GM23338 (cell line): ENCODE measurements around the gene NRXN2. TPM values are rescaled to one million over a fixed set of nuclear protein-coding genes. Genes with fewer than 3 reads are reported as not detected.

Experiments used
- ATAC-seq: fragments of 200-7000 bp; cut with Tn5 transposase; 3 replicates; pipeline ENCODE4 v1.9.1; 2020
- DNase-seq: peaks from one replicate; pipeline ENCODE4 v3.0.0-alpha.2; 2015; ENCODE audit warnings: low spot score
- H2AFZ ChIP-seq: fragments of 200-600 bp; sonication (generic); 2 replicates; pipeline ENCODE4 v1.8.0; 2016; ENCODE audit warnings: antibody characterized with exemption, mild to moderate bottlenecking, moderate library complexity
- H3F3A ChIP-seq: fragments of 200-600 bp; sonication (generic); replicated peaks from 2 replicates; pipeline ENCODE4 v1.8.0; 2017; ENCODE audit warnings: antibody characterized with exemption, mixed run types, low read depth
- H3K27ac ChIP-seq: fragments of 200-600 bp; sonication (generic); 2 replicates; pipeline ENCODE4 v1.6.1; 2016; ENCODE audit warnings: low read depth
- H3K27me3 ChIP-seq: fragments of 200-600 bp; sonication (generic); 2 replicates; pipeline ENCODE4 v1.8.0; 2016; ENCODE audit warnings: mild to moderate bottlenecking, mixed run types, moderate library complexity; ENCODE audit not compliant: insufficient read depth
- H3K36me3 ChIP-seq: fragments of 200-600 bp; sonication (generic); 2 replicates; pipeline ENCODE4 v1.8.0; 2016; ENCODE audit warnings: mild to moderate bottlenecking; ENCODE audit not compliant: insufficient read depth
- H3K4me1 ChIP-seq: fragments of 200-600 bp; sonication (generic); 2 replicates; pipeline ENCODE4 v1.8.0; 2016; ENCODE audit warnings: mild to moderate bottlenecking, moderate library complexity; ENCODE audit not compliant: insufficient read depth
- H3K4me2 ChIP-seq: fragments of 200-600 bp; sonication (generic); 2 replicates; pipeline ENCODE4 v1.7.1; 2017; ENCODE audit warnings: mixed run types
- H3K4me3 ChIP-seq: fragments of 200-600 bp; sonication (generic); 2 replicates; pipeline ENCODE4 v1.6.1; 2016; ENCODE audit warnings: mixed run types
- H3K79me2 ChIP-seq: fragments of 200-600 bp; sonication (generic); replicated peaks from 2 replicates; pipeline ENCODE4 v1.8.0; 2017; ENCODE audit warnings: mild to moderate bottlenecking; ENCODE audit not compliant: insufficient read depth
- H3K9me2 ChIP-seq: fragments of 200-600 bp; sonication (generic); 2 replicates; pipeline ENCODE4 v1.8.0; 2017; ENCODE audit not compliant: insufficient read depth
- H4K20me1 ChIP-seq: fragments of 200-600 bp; sonication (generic); replicated peaks from 2 replicates; pipeline ENCODE4 v1.8.0; 2017; ENCODE audit warnings: mild to moderate bottlenecking; ENCODE audit not compliant: insufficient read depth
- H3K27ac Mint-ChIP-seq: 2 replicates; pipeline ENCODE4 v1.8.0; 2020; ENCODE audit warnings: inconsistent platforms, mild to moderate bottlenecking, moderate library complexity, mixed read lengths
- H3K27me3 Mint-ChIP-seq: 3 replicates; pipeline ENCODE4 v1.8.0; 2022; ENCODE audit warnings: low read depth, mild to moderate bottlenecking, moderate library complexity, mixed read lengths, inconsistent platforms; ENCODE audit not compliant: insufficient read depth, poor library complexity
- H3K36me3 Mint-ChIP-seq: 3 replicates; pipeline ENCODE4 v1.8.0; 2021; ENCODE audit warnings: low read depth, mild to moderate bottlenecking, inconsistent platforms, moderate library complexity, mixed read lengths
- H3K4me1 Mint-ChIP-seq: 3 replicates; pipeline ENCODE4 v1.8.0; 2020; ENCODE audit warnings: mild to moderate bottlenecking, inconsistent platforms, mixed read lengths
- H3K4me3 Mint-ChIP-seq: 3 replicates; pipeline ENCODE4 v1.8.0; 2021; ENCODE audit warnings: moderate library complexity, mild to moderate bottlenecking, inconsistent platforms, mixed read lengths
- H3K9me3 Mint-ChIP-seq: 3 replicates; pipeline ENCODE4 v1.8.0; 2020; ENCODE audit warnings: moderate library complexity, mild to moderate bottlenecking, inconsistent platforms, mixed read lengths
- EZH2 ChIP-seq: fragments of 200-600 bp; sonication (generic); IDR thresholded peaks from one replicate; pipeline ENCODE4 v1.8.0; 2017; ENCODE audit warnings: antibody characterized with exemption, mild to moderate bottlenecking, low read depth; ENCODE audit not compliant: unreplicated experiment
- EZH2phosphoT487 ChIP-seq: fragments of 200-600 bp; sonication (generic); IDR thresholded peaks from one replicate; pipeline ENCODE4 v1.8.1; 2018; ENCODE audit warnings: antibody characterized with exemption; ENCODE audit not compliant: unreplicated experiment
- JUNB ChIP-seq: IDR thresholded peaks from one replicate; pipeline ENCODE4 v1.6.1; 2016; ENCODE audit warnings: antibody characterized with exemption; ENCODE audit not compliant: unreplicated experiment
- NANOG ChIP-seq: IDR thresholded peaks from 2 replicates; pipeline ENCODE4 v1.6.1; 2016; ENCODE audit warnings: antibody characterized with exemption, borderline replicate concordance
- polyA plus RNA-seq: library from polyadenylated mRNA; unstranded; fragments of >200 nt; fragmentation: Nextera tagmentation; extraction: Ambion mirVana; gene quantifications from 2 replicates; pipeline ENCODE4 v1.2.1, GENCODE V29; 2016
- total RNA-seq: library from RNA; depleted of rRNA; stranded (reverse); fragments of >200 nt; shearing (Covaris generic); gene quantifications from 2 replicates; pipeline ENCODE4 v1.2.3, GENCODE V29; 2014
- TF ChIP-seq, protein P1 (sequence below): fragments of 250-450 bp; sonication (Bioruptor Pico); IDR thresholded peaks from 2 replicates; pipeline ENCODE4 v1.5.0; 2020; ENCODE audit warnings: mild to moderate bottlenecking, moderate library complexity
- TF ChIP-seq, protein P2 (sequence below): IDR thresholded peaks from one replicate; pipeline ENCODE4 v1.6.1; 2018; ENCODE audit warnings: antibody characterized with exemption; ENCODE audit not compliant: unreplicated experiment
- TF ChIP-seq, protein P3 (sequence below), 2 experiments: fragments of 200-600 bp in 1 of 2; sonication (generic) in 1 of 2; conservative IDR thresholded peaks; 2 replicates each; pipeline versions ENCODE4 v1.5.1 to v1.6.1; 2016 to 2017; ENCODE audit warnings: antibody characterized with exemption in 2 of 2, low read depth in 2 of 2, mild to moderate bottlenecking in 2 of 2, moderate library complexity in 1 of 2

NRXN2 gene
- total and polyA plus RNA-seq, 2 experiments from 2014 or later: 3.4 to 17.0 TPM

DNA sequence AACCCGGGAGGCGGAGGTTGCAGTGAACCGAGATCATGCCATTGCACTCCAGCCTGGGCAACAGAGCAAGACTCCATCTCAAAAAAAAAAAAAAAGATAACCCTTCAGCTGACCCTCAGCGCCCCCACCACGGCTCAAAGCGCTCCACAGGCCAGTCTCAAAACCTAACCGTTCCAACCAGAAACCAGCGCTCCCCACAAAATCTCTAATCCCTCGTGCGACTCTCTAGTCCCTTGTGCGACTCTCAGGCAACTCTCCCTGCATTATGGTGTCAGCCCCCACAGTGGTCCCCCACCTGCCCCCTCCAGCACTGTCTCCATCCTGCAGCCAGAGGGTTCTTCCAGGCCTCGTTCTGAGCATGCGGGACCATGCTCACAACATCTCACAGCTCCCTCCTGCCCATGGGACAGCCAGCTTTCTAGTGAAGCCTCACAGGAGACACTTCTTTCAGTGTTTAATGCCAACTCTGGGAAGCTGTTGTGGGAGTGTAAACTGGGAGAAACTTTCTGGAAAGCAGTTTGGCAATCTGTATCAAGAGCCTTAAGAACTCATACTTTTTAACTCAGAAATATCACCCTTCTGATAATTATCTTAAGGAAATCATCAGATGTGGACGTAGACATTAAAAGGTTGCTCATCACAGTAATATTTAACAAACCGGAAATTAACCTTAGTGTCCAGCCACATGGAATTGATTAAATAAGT is 25.1 kb upstream of the NRXN2 start (continued):
- TF ChIP-seq, protein P1, sequence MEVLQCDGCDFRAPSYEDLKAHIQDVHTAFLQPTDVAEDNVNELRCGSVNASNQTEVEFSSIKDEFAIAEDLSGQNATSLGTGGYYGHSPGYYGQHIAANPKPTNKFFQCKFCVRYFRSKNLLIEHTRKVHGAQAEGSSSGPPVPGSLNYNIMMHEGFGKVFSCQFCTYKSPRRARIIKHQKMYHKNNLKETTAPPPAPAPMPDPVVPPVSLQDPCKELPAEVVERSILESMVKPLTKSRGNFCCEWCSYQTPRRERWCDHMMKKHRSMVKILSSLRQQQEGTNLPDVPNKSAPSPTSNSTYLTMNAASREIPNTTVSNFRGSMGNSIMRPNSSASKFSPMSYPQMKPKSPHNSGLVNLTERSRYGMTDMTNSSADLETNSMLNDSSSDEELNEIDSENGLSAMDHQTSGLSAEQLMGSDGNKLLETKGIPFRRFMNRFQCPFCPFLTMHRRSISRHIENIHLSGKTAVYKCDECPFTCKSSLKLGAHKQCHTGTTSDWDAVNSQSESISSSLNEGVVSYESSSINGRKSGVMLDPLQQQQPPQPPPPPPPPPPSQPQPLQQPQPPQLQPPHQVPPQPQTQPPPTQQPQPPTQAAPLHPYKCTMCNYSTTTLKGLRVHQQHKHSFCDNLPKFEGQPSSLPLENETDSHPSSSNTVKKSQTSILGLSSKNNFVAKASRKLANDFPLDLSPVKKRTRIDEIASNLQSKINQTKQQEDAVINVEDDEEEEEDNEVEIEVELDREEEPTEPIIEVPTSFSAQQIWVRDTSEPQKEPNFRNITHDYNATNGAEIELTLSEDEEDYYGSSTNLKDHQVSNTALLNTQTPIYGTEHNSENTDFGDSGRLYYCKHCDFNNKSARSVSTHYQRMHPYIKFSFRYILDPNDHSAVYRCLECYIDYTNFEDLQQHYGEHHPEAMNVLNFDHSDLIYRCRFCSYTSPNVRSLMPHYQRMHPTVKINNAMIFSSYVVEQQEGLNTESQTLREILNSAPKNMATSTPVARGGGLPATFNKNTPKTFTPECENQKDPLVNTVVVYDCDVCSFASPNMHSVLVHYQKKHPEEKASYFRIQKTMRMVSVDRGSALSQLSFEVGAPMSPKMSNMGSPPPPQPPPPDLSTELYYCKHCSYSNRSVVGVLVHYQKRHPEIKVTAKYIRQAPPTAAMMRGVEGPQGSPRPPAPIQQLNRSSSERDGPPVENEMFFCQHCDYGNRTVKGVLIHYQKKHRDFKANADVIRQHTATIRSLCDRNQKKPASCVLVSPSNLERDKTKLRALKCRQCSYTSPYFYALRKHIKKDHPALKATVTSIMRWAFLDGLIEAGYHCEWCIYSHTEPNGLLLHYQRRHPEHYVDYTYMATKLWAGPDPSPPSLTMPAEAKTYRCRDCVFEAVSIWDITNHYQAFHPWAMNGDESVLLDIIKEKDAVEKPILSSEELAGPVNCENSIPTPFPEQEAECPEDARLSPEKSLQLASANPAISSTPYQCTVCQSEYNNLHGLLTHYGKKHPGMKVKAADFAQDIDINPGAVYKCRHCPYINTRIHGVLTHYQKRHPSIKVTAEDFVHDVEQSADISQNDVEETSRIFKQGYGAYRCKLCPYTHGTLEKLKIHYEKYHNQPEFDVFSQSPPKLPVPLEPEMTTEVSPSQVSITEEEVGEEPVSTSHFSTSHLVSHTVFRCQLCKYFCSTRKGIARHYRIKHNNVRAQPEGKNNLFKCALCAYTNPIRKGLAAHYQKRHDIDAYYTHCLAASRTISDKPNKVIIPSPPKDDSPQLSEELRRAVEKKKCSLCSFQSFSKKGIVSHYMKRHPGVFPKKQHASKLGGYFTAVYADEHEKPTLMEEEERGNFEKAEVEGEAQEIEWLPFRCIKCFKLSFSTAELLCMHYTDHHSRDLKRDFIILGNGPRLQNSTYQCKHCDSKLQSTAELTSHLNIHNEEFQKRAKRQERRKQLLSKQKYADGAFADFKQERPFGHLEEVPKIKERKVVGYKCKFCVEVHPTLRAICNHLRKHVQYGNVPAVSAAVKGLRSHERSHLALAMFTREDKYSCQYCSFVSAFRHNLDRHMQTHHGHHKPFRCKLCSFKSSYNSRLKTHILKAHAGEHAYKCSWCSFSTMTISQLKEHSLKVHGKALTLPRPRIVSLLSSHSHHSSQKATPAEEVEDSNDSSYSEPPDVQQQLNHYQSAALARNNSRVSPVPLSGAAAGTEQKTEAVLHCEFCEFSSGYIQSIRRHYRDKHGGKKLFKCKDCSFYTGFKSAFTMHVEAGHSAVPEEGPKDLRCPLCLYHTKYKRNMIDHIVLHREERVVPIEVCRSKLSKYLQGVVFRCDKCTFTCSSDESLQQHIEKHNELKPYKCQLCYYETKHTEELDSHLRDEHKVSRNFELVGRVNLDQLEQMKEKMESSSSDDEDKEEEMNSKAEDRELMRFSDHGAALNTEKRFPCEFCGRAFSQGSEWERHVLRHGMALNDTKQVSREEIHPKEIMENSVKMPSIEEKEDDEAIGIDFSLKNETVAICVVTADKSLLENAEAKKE (CRISPR knock-in tag): no peak
- TF ChIP-seq, protein P2, sequence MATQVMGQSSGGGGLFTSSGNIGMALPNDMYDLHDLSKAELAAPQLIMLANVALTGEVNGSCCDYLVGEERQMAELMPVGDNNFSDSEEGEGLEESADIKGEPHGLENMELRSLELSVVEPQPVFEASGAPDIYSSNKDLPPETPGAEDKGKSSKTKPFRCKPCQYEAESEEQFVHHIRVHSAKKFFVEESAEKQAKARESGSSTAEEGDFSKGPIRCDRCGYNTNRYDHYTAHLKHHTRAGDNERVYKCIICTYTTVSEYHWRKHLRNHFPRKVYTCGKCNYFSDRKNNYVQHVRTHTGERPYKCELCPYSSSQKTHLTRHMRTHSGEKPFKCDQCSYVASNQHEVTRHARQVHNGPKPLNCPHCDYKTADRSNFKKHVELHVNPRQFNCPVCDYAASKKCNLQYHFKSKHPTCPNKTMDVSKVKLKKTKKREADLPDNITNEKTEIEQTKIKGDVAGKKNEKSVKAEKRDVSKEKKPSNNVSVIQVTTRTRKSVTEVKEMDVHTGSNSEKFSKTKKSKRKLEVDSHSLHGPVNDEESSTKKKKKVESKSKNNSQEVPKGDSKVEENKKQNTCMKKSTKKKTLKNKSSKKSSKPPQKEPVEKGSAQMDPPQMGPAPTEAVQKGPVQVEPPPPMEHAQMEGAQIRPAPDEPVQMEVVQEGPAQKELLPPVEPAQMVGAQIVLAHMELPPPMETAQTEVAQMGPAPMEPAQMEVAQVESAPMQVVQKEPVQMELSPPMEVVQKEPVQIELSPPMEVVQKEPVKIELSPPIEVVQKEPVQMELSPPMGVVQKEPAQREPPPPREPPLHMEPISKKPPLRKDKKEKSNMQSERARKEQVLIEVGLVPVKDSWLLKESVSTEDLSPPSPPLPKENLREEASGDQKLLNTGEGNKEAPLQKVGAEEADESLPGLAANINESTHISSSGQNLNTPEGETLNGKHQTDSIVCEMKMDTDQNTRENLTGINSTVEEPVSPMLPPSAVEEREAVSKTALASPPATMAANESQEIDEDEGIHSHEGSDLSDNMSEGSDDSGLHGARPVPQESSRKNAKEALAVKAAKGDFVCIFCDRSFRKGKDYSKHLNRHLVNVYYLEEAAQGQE: no peak
- TF ChIP-seq NANOG: no peak
- TF ChIP-seq JUNB: no peak

DNA sequence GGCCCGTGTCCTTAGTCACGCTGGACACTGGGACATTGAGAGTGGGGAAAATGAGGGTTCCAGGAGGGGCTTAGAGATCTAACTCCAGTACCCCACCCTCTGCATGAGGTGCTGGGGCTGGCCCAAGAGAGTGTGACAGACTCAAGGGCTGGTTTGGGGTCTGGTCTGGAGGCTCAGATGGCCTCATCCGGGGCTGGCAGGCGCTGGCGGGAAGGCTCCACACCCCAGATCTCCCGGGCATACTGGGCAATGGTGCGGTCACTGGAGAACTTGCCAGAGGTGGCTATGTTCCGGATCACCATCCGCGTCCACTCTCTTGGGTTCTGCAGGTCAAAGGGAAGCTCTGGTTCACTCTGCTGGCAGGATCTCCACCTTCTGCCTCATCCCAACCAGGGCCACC is 23.5 kb upstream of the NRXN2 start:
- H2AFZ ChIP-seq: no peak overlapping the region
- H3K4me3 ChIP-seq: peak overlapping the region; percentile 81
- no peaks in the 10 kb centered on the region for H3K79me2 ChIP-seq
- Mint-ChIP-seq H3K36me3 (no peaks in the 10 kb centered on the region), H3K4me3 (peak overlapping the region; percentile 48; the same call in 2 of the 3 replicates), H3K4me1 (peaks cover 13% of the 10 kb centered on the region), H3K27ac (no peak overlapping the region), H3K9me3 (no peaks in the 10 kb centered on the region; the same call in 2 of the 3 replicates), H3K27me3 (peaks cover 20% of the 10 kb centered on the region)
- DNase-seq: no peak
- H3K27me3 ChIP-seq: peaks cover 27% of the 10 kb centered on the region
- H3K4me1 ChIP-seq: peaks cover 6% of the 10 kb centered on the region; the same call in 1 of the 2 replicates
- no peaks in the 10 kb centered on the region for H3K9me2 ChIP-seq
- no peaks in the 10 kb centered on the region for H3K36me3 ChIP-seq
- peak overlapping the region; percentile 98 for H3K4me2 ChIP-seq
- ATAC-seq: no peak
- H3F3A ChIP-seq: peaks cover 15% of the 10 kb centered on the region
- no peaks in the 10 kb centered on the region for H4K20me1 ChIP-seq
- no peak overlapping the region for H3K27ac ChIP-seq
- no peak for TF ChIP-seq EZH2phosphoT487
- TF ChIP-seq, protein P3, sequence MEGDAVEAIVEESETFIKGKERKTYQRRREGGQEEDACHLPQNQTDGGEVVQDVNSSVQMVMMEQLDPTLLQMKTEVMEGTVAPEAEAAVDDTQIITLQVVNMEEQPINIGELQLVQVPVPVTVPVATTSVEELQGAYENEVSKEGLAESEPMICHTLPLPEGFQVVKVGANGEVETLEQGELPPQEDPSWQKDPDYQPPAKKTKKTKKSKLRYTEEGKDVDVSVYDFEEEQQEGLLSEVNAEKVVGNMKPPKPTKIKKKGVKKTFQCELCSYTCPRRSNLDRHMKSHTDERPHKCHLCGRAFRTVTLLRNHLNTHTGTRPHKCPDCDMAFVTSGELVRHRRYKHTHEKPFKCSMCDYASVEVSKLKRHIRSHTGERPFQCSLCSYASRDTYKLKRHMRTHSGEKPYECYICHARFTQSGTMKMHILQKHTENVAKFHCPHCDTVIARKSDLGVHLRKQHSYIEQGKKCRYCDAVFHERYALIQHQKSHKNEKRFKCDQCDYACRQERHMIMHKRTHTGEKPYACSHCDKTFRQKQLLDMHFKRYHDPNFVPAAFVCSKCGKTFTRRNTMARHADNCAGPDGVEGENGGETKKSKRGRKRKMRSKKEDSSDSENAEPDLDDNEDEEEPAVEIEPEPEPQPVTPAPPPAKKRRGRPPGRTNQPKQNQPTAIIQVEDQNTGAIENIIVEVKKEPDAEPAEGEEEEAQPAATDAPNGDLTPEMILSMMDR (conservative IDR thresholded peaks at IDR 0.05; ENCODE audit: low read depth in 2 of 2): no peak
- no peak for TF ChIP-seq EZH2
- TF ChIP-seq NANOG: no peak
- TF ChIP-seq, protein P2: no peak
